AG04449 (cell line): Measurements from ENCODE around the gene IDH1.

ENCODE experiments used
- CTCF ChIA-PET: fragments of 350-600 bp; formaldehyde crosslinking; extraction: SDS; loops from one replicate; lab custom pipeline; 2021; ENCODE audit warnings: antibody characterized with exemption; lab: Yijun Ruan, JAX
- POLR2A ChIA-PET: fragments of 400-600, 350-600 bp; formaldehyde crosslinking; extraction: SDS; loops from one replicate; lab custom pipeline; 2020; ENCODE audit warnings: antibody characterized with exemption, inconsistent platforms; lab: Yijun Ruan, JAX
- DNase-seq: peaks from one replicate; pipeline ENCODE4 v3.0.0-alpha.2; 2010; ENCODE audit warnings: low read depth, low spot score
- H3K4me3 ChIP-seq: 2 replicates; pipeline ENCODE4 v1.5.1; 2011; ENCODE audit warnings: low read depth, mild to moderate bottlenecking, control low read depth, low read length
- CTCF ChIP-seq: IDR thresholded peaks from one replicate; pipeline ENCODE4 v1.5.1; 2011; ENCODE audit warnings: mild to moderate bottlenecking, moderate library complexity, low read length, control low read depth, inconsistent platforms; ENCODE audit not compliant: insufficient read depth; ENCODE audit errors: missing control alignments

The IDH1 gene

DNA sequence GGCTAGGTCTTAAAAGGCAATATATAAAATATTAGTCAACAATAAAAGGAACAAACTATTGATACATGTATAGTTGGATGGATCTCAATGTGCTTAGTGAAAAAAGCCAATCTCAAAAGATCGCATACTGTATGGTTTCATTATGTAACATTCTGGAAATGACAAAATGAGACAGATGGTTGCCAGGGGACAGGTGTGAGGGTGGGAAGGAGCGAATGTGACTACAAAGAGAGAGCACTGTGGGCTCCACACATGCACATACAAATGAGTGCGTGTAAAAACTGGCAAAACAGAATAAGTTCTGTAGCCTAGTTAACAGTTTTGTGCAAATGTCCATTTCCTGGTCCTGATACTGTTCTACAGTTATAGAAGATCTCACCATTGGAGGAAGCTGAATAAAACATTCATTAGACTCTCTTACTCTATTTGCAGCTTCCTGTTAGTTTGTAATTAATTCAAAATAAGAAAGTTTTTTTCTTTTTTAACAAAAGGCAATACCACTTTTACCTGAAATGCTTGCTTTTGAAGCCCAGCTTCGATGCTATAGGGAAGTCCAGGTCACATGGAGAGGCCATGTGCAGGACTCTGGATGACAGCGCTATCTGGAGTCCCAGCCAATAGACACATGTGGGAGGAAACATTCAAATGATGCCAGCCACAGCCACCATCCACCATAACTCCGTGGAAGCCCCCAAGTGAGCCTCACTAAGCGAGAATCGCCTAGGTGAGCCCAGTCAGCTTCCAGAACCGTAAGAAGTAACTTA is 44.0 kb downstream of the IDH1 start:
- CTCF ChIA-PET: interaction anchor here (1.1 kb wide), 1 partner anchor 35 kb away, joined by 3 read pairs; no protein-coding TSS in a partner anchor
- H3K4me3 ChIP-seq: no peak overlapping the region
- DNase-seq: no peak
- no peak for TF ChIP-seq CTCF
- POLR2A ChIA-PET: no interaction called here

- CTCF ChIA-PET: interaction anchor here (3.8 kb wide), 1 partner anchor 33 kb away, joined by 16 read pairs; no protein-coding TSS in a partner anchor
Observed at GRCh38 chr2:208208335-208209085, 46.4 kb downstream of the IDH1 start.

DNA sequence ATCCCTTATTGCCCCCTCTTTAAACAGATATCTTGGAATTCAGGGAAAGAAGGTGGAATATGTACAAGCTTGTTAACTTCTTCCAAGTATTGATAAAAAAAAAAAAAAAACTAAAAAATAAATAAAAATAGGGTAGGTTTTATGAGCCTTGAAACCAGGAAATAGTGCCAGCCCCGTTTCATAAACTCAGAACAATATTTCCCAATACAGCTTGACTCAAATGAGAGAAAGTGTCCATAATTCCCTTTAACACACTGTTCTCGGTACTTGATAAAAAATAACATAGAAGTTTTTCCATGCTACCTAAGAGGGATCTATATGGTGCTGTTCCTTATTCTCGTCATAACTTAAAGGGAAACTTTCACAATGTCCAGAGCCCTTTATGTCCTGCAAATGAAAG is 47.1 kb downstream of the IDH1 start:
- CTCF ChIA-PET: interaction anchor here (3.8 kb wide), 1 partner anchor 32 kb away, joined by 16 read pairs; no protein-coding TSS in a partner anchor
- no peak for TF ChIP-seq CTCF
- POLR2A ChIA-PET: no interaction called here
- no peak overlapping the region for H3K4me3 ChIP-seq
- DNase-seq: no peak

More at GRCh38 chr2:208208335-208209085, 46.4 kb downstream of the IDH1 start:
- H3K4me3 ChIP-seq: no peak overlapping the region
- DNase-seq: no peak
- no peak for TF ChIP-seq CTCF
- POLR2A ChIA-PET: no interaction called here

GRCh38 chr2:208204166-208204565 is 50.7 kb downstream of the IDH1 start:
- TF ChIP-seq CTCF: no peak
- ChIA-PET POLR2A (no interaction called here), CTCF (interaction anchor here (0.8 kb wide), 1 partner anchor 29 kb away, joined by 4 read pairs; no protein-coding TSS in a partner anchor)
- H3K4me3 ChIP-seq: no peak overlapping the region
- DNase-seq: no peak

GRCh38 chr2:208195531-208195930 is 59.3 kb downstream of the IDH1 start:
- no peak for DNase-seq
- TF ChIP-seq CTCF: no peak
- ChIA-PET POLR2A (no interaction called here), CTCF (interaction anchor here (1.1 kb wide), 1 partner anchor 20 kb away, joined by 3 read pairs; no protein-coding TSS in a partner anchor)
- no peak overlapping the region for H3K4me3 ChIP-seq

DNA sequence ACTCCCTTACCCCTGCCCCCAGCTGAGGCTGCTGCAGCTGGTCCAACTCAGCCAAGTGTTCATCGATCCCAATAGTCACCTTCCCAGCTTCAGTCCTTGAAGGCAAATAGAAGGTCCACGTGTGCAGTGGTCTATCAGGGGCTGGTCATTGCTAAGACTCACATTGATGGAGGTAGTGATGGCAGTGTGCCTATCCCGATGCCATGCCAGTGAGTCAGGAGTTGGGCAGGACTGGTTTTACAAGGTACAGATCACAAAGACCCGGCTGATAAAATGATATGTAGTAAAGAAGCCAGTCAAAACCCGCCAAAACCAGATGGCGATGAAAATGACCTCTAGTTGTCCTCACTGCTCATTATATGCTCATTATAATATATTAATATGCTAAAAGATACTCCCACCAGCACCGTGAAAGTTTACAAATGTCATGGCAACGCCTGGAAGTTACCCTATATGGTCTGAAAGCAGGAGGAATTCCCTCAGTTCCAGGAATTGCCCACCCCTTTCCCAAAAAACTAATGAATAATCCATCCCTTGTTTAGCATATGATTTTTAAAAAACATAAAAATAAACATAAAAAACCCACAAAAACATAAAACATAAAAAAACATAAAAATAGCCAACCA is 62.1 kb downstream of the IDH1 start:
- POLR2A ChIA-PET: no interaction called here
- no peak for DNase-seq
- TF ChIP-seq CTCF: no peak
- no peak overlapping the region for H3K4me3 ChIP-seq
- CTCF ChIA-PET: interaction anchor here (2.5 kb wide), 1 partner anchor 18 kb away, joined by 12 read pairs; no protein-coding TSS in a partner anchor
